ENCODE results near the gene CGNL1.

The CGNL1 gene

GRCh38 chr15:57525581-57525980, 149.3 kb downstream of the CGNL1 start:
- no peak for DNase-seq (ENCODE audit: low read depth in 2 of 2)

DNA sequence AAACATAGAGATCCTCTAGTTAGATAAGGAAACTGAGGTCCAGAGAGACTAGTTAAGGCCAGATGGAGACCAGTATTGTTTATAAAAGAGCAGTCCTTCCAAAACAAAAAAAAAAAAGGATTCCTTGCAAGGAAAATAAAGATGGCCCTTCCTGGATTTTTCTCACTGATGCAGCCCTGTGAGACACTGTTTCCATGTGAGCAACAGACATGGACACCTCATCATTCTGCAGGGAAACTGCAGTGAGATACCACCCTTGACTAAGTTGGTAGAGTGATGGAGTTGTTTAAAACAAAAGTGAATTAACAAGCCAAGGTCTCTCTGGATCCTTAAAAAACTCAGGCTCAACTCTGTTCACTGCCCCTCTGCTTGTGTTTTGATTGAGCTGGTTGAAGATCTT, 149.8 kb downstream of the CGNL1 start:
- no peak for DNase-seq (ENCODE audit: low read depth in 2 of 2)

GRCh38 chr15:57526615-57527014, 150.3 kb downstream of the CGNL1 start:
- DNase-seq (ENCODE audit: low read depth in 2 of 2) = no peak

DNA sequence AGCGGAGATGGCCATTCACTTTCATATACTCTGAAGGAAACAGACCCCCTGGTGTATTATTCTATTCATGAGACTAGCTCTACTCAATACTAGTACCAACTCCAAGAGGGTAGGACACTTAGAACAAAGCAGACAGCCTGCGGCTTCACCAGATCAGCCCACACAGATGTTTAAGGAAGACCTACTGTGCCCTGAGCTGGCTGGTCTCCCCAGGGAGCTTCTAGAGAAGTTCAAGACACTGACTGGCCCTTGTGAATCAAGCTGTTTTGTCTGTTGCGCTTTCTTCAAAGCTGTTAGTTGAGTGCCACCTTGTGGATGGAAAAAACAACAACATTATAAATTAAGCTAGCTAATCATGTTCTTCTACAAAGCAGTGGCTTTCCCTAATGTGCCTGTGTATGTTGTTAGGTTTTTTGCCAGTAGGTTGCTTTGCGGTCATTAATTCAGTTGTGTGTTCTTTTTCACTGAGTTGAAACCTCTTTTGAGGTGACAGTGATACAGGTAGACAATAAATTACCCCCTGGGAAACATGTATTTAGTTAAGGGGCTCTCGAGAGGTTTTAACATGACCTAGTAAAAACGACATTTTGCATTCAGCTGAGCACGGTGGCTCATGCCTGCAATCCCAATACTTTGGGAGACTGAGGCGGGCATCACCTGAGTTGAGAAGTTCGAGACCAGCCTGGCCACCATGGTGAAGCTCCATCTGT, 151.2 kb downstream of the CGNL1 start:
- DNase-seq (ENCODE audit: low read depth in 2 of 2) = no peak

GRCh38 chr15:57528940-57529565, 152.7 kb downstream of the CGNL1 start:
- DNase-seq (ENCODE audit: low read depth in 2 of 2) = no peak

- DNase-seq (ENCODE audit: low read depth in 2 of 2) = no peak
Measured at GRCh38 chr15:57529748-57530147, 153.4 kb downstream of the CGNL1 start.

DNA sequence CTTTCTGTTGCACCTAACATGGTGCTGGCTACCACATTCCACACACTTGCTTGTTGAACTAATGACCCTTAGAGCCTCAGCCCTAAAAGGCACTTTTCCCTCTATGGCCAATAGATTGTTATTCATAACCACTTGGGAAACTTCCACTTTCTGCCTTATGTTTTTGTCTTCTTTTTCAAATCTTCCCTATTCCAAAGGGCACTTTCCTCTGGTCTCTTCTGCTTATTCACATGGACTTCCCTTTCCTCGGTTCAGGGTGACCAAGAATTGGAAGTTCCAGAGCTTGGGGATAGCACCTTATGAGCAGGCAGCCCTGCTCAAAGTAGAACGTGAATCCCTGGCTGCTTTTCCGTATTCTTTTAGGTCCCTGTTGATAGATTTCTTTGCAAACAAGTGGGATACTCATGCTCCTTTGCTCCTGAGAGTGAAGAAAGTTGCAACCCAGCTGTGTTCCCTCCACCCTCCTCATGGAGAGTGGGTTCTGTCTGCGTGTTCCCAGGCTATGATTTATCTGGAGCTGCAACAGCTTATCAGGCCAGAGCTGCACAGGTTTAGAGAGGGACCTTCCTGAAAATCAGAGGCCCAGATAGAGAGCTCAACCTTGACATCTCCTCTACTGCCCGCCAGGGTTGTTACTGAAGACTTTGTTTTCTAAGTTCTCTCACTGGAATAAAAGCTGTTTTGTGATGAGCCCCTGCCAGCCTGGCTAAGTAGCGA, 156.6 kb downstream of the CGNL1 start:
- DNase-seq (ENCODE audit: low read depth in 2 of 2) = no peak

- DNase-seq (ENCODE audit: low read depth in 2 of 2) = no peak
Measured at GRCh38 chr15:57533448-57533799, 157.1 kb downstream of the CGNL1 start.

- DNase-seq (ENCODE audit: low read depth in 2 of 2) = no peak
Measured at GRCh38 chr15:57534281-57534680, 158.0 kb downstream of the CGNL1 start.

DNA sequence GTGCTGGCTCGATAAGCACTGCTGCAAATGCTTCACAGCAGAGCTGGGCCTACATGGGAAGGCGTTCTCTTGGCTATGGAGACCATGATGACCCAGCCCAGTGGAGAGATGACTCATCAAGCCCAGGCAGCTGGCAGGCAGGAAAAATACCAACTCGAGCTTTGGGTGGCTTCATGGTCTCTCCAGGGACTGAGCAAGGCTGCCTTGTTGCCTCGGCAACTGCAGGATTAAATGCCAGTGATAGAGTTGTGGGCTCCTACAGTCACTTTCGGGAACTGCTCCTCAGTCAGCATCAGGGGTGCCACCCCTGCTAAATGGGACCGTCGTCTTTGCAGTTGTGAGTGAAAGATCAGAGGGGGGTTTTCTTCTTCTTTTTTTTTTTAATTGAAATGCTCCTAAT, 160.8 kb downstream of the CGNL1 start:
- no peak for DNase-seq (ENCODE audit: low read depth in 2 of 2)

GRCh38 chr15:57537488-57538264, 161.4 kb downstream of the CGNL1 start:
- DNase-seq (ENCODE audit: low read depth in 2 of 2) = no peak

GRCh38 chr15:57538265-57538529, 161.9 kb downstream of the CGNL1 start:
- no peak for DNase-seq (ENCODE audit: low read depth in 2 of 2)

DNA sequence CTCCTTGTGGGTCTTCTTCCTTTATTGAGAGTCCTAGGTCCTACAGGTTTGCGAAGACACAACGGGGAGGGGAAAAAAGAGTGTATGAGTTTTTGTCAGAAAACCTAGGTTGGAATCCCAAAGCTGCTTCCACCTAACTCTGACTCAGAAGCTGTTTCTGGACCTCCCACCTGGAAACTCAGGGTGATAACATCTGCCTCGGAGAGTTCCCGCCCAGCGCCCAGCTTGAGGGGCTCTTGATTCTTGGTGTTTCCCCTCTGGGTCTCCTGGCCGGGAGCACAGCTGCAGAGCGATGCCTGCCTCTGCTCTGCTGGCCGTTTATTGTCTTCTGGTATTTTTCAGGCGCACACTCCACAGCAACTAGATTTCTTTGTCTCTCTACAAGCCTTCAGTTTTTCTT, 162.5 kb downstream of the CGNL1 start:
- DNase-seq (ENCODE audit: low read depth in 2 of 2) = no peak

GRCh38 chr15:57540211-57540610, 163.9 kb downstream of the CGNL1 start:
- DNase-seq (ENCODE audit: low read depth in 2 of 2) = no peak

GRCh38 chr15:57540736-57541135, 164.4 kb downstream of the CGNL1 start:
- no peak for DNase-seq (ENCODE audit: low read depth in 2 of 2)

DNA sequence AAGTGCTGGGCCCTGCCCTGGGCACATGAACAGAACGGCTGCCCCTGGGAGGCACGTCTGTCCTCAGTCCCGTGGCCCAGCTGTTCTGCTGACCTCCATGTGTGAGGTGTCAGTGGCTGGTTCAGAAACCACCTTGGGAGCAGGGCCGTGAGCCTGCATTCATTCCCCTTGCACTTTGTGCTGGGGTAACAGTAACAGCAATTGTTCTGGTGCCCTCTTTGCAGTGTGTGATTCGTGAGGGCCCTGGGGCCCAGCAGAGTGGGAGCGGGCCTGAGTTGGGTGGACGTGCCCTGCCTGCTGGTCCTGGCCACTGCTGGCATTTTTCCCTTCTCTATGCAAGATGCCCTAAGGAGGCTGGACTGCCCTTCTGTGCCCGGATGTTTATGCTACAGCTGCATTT, 165.0 kb downstream of the CGNL1 start:
- DNase-seq (ENCODE audit: low read depth in 2 of 2) = no peak

- peak in 1 of 2 donors; percentile 40 for DNase-seq (ENCODE audit: low read depth in 2 of 2)
Measured at GRCh38 chr15:57541805-57542504, 165.7 kb downstream of the CGNL1 start.

DNA sequence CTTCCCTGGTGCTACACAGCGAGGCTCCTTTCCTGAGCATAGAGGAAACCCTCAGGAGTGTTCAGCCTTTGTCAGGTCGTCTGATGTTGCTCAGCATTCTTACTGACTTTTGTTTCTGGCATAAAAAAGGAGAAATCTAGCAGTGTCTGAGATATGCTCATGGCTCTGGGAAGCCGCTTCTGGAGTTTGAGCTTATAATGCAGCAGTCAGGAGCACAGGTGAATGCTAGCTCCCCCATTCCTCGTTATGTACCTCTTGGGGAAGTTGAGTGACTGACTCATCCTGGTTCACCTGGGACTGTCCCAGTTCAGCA, 166.2 kb downstream of the CGNL1 start:
- DNase-seq (ENCODE audit: low read depth in 2 of 2) = no peak

DNA sequence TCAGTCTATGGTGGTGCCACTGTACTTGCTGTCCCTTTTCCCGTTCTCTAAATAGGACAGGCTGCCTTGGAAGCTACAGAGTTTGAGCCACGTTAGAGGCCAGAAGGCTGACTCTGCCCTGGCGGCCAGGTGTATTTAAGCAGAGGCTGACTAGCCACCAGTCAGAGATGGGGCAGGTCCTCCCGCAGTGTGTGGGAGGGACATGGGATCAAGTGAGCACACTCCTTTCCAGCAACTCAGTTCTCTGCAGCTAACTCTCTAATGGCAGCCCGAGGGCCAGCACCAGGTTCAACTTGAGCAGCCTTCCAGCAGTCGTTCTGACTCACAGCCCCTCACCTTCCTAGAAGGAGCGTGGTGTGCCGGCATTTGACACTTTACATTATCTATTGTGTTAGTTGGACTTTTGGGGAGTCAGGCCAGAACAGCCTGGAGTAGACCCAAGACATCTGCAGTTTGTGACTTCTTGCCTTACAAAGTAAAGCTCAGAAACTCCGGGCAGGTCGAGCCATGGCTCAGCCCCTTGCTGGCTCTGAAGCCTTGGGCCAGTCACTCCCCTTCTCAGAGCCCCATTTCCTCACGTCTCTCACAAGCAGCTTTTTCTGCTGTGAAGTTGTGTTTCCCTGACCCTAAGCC, 168.7 kb downstream of the CGNL1 start:
- DNase-seq (ENCODE audit: low read depth in 2 of 2) = no peak

GRCh38 chr15:57545995-57546394, 169.7 kb downstream of the CGNL1 start:
- DNase-seq (ENCODE audit: low read depth in 2 of 2) = no peak

DNA sequence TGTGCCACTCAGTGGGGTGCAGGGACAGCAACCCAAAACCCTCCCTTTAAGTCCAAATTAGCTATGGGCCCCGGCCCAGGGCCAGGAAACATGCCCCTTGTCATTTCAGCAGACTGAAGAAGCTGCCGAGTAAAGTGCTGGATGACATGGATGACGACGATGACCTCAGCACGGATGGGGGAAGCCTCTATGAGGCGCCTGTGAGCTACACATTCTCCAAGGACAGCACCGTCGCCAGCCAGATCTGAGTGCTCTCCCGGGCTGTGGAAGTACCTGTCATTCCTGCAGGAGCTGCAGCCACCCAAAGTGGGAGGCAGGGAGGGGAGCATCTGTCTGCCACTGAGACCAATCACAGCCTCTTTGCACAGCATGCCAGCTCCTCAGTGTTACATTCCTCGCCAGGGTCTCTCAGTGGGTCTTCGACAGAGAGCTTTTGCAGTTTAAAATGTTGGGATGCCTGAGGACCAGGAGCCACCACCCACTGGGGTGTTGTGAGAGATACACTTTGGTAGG, 171.0 kb downstream of the CGNL1 start:
- no peak for DNase-seq (ENCODE audit: low read depth in 2 of 2)

- DNase-seq (ENCODE audit: low read depth in 2 of 2) = no peak
Measured at GRCh38 chr15:57548351-57548750, 172.0 kb downstream of the CGNL1 start.

All from activated CD4-positive, alpha-beta T cell treated with anti-CD3 and anti-CD28 coated beads for 24 hours (primary cell).